Activated CD4-positive, alpha-beta T cell treated with anti-CD3 and anti-CD28 coated beads for 24 hours (primary cell): ENCODE measurements around the gene DENND4A.

Experiments
- DNase-seq, 2 donors: peaks; one replicate each; pipeline ENCODE4 v3.0.0-alpha.2; 2020; ENCODE audit warnings: low read depth in 2 of 2

Gene DENND4A

GRCh38 chr15:65666257-65666656 is 125.8 kb downstream of the DENND4A start:
- DNase-seq = no peak

- DNase-seq = no peak
These were observed 128.6 kb downstream of the DENND4A start for GRCh38 chr15:65663521-65663920.

- DNase-seq = no peak
These were observed 131.2 kb downstream of the DENND4A start for GRCh38 chr15:65660927-65661326.

- DNase-seq = no peak
These were observed 132.5 kb downstream of the DENND4A start for GRCh38 chr15:65659502-65660052.

GRCh38 chr15:65655457-65655856 is 136.6 kb downstream of the DENND4A start:
- DNase-seq = no peak

- DNase-seq = no peak
These were observed 137.1 kb downstream of the DENND4A start for GRCh38 chr15:65655026-65655425.

- no peak for DNase-seq
These were observed 138.1 kb downstream of the DENND4A start for GRCh38 chr15:65653801-65654521.

GRCh38 chr15:65653341-65653740 is 138.8 kb downstream of the DENND4A start:
- DNase-seq = no peak

- no peak for DNase-seq
These were observed 140.0 kb downstream of the DENND4A start for GRCh38 chr15:65651831-65652749.

- DNase-seq = no peak
These were observed 141.1 kb downstream of the DENND4A start for GRCh38 chr15:65651042-65651322.

- no peak for DNase-seq
These were observed 141.6 kb downstream of the DENND4A start for GRCh38 chr15:65650312-65651041.

GRCh38 chr15:65646486-65646885 is 145.6 kb downstream of the DENND4A start:
- DNase-seq = no peak

GRCh38 chr15:65645392-65645791 is 146.7 kb downstream of the DENND4A start:
- no peak for DNase-seq

- no peak for DNase-seq
These were observed 147.8 kb downstream of the DENND4A start for GRCh38 chr15:65644282-65644681.

- no peak for DNase-seq
These were observed 149.5 kb downstream of the DENND4A start for GRCh38 chr15:65642594-65642993.

- no peak for DNase-seq
These were observed 150.2 kb downstream of the DENND4A start for GRCh38 chr15:65641768-65642475.

- DNase-seq = no peak
These were observed 152.6 kb downstream of the DENND4A start for GRCh38 chr15:65639509-65639908.

- DNase-seq = peak in 1 of 2 donors; percentile 21
These were observed 153.4 kb downstream of the DENND4A start for GRCh38 chr15:65638681-65639089.

- no peak for DNase-seq
These were observed 154.0 kb downstream of the DENND4A start for GRCh38 chr15:65638109-65638508.

- no peak for DNase-seq
These were observed 157.7 kb downstream of the DENND4A start for GRCh38 chr15:65634356-65634755.

- DNase-seq = no peak
These were observed 158.3 kb downstream of the DENND4A start for GRCh38 chr15:65633752-65634151.
